BLaER1 treated with 17β-estradiol and CSF1 and Interleukin-3, amounts not matched to agents 10 nM and 100 nM (cell line): ENCODE data around the gene ABTB2.

Experiments
- H3K27ac ChIP-seq, 11 experiments: shearing (Covaris generic); formaldehyde crosslinking; 2 replicates each; pipeline ENCODE4 v1.8.1; 2022
- H3K27me3 ChIP-seq, 11 experiments: shearing (Covaris generic); formaldehyde crosslinking; 2 replicates each; pipeline ENCODE4 v1.8.1; 2022
- H3K36me3 ChIP-seq, 11 experiments: shearing (Covaris generic); formaldehyde crosslinking; 2 replicates each; pipeline ENCODE4 v1.8.1; 2022
- H3K4me1 ChIP-seq, 10 experiments: shearing (Covaris generic); formaldehyde crosslinking; 2 replicates each; pipeline ENCODE4 v1.8.1; 2022
- H3K4me2 ChIP-seq, 11 experiments: shearing (Covaris generic); formaldehyde crosslinking; 2 replicates each; pipeline ENCODE4 v1.8.1; 2022
- H3K4me3 ChIP-seq, 10 experiments: shearing (Covaris generic); formaldehyde crosslinking; 2 replicates each; pipeline ENCODE4 v1.8.1; 2022
- H3K9ac ChIP-seq, 11 experiments: shearing (Covaris generic); formaldehyde crosslinking; 2 replicates each; pipeline ENCODE4 v1.8.1; 2022
- H3K9me3 ChIP-seq, 11 experiments: shearing (Covaris generic); formaldehyde crosslinking; replicated peaks in 1 of 11; 2 replicates each; pipeline ENCODE4 v1.8.1; 2022
- H4K20me1 ChIP-seq, 11 experiments: shearing (Covaris generic); formaldehyde crosslinking; 2 replicates each; pipeline ENCODE4 v1.8.1; 2022
- Cebpa-rat ChIP-seq, 11 experiments: shearing (Covaris generic); IDR thresholded peaks; 2 replicates each; pipeline ENCODE4 v1.8.1; 2022

The ABTB2 gene

DNA sequence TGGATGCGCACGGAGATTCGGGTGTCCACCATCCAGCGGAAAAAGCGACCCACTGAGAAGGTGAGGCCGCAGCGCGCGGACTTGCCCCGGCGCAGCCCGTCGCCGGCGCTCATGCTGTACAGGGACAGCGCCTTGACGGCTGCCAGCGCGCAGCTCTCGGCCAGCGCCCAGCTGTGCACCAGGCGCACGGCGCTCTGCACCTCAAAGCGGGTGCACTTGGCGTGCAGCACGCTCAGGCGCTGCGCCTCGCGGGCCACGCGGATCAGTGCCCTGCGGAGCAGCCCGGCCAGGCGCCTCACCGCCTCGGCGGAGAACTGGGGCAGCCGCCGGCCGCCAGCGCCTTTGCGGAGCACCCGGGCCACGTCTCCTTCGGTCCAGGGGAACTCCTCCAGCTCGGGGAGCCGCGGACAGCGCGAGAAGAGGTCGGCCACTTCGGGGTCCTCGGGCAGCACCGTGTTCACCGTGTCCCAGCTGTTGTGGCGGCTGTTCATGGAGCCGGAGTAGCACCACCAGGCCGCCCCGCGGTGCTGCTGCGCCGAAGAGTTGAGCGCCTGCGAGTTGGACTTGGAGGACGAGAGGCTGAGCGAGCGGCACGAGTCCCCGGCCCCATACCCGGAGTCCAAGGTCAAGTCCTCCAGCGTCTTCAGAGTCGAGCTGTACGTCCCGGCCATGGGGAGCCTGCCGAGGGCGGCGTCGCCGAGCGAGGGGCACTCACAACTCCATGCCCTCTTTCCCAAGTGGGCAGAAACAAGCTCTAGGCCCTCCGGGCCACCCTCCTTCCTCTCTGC, 703 bp downstream of the ABTB2 start:
- no peak for TF ChIP-seq Cebpa-rat (IDR thresholded peaks at IDR 0.05)
- peak overlapping the region; percentile 57 to 77 (median 67) for H3K4me3 ChIP-seq
- H3K27ac ChIP-seq: peak overlapping the region in 4 of 11 experiments; percentile 30 to 68 (median 58); a peak in 7 of 22 replicates
- H3K9ac ChIP-seq: peak overlapping the region; percentile 44 to 78 (median 70); a peak in 20 of 22 replicates
- peak overlapping the region; percentile 92 to 100 (median 100) for H3K4me2 ChIP-seq
- H4K20me1 ChIP-seq: peaks cover 0 to 47% (median 21%) of the 10 kb centered on the region in 11 experiments; a peak in 19 of 22 replicates
- H3K36me3 ChIP-seq: no peaks in the 10 kb centered on the region
- H3K4me1 ChIP-seq: peaks cover 21 to 39% (median 27%) of the 10 kb centered on the region in 10 experiments
- H3K9me3 ChIP-seq: no peaks in the 10 kb centered on the region; a peak in 1 of 22 replicates
- peaks cover 32 to 44% (median 34%) of the 10 kb centered on the region in 11 experiments for H3K27me3 ChIP-seq

GRCh38 chr11:34356576-34356912, 1.3 kb downstream of the ABTB2 start:
- TF ChIP-seq Cebpa-rat (IDR thresholded peaks at IDR 0.05): no peak
- Histone ChIP-seq H3K4me3 (peak overlapping the region; percentile 57 to 77 (median 67)), H3K36me3 (no peaks in the 10 kb centered on the region), H3K4me2 (peak overlapping the region; percentile 92 to 100 (median 100)), H3K4me1 (peaks cover 21 to 39% (median 27%) of the 10 kb centered on the region in 10 experiments), H4K20me1 (peaks cover 0 to 52% (median 21%) of the 10 kb centered on the region in 11 experiments; a peak in 19 of 22 replicates), H3K9me3 (no peaks in the 10 kb centered on the region; a peak in 1 of 22 replicates), H3K27me3 (peaks cover 32 to 44% (median 34%) of the 10 kb centered on the region in 11 experiments), H3K27ac (no peak overlapping the region), H3K9ac (peak overlapping the region in 6 of 11 experiments; percentile 59 to 78 (median 76); a peak in 8 of 22 replicates)

GRCh38 chr11:34356130-34356529, 1.7 kb downstream of the ABTB2 start:
- Histone ChIP-seq H3K4me2 (peak overlapping the region; percentile 92 to 100 (median 100)), H3K4me1 (peaks cover 21 to 39% (median 27%) of the 10 kb centered on the region in 10 experiments), H3K27me3 (peaks cover 32 to 44% (median 34%) of the 10 kb centered on the region in 11 experiments), H3K4me3 (peak overlapping the region in 8 of 10 experiments; percentile 57 to 77 (median 68); a peak in 14 of 20 replicates), H4K20me1 (peaks cover 0 to 56% (median 21%) of the 10 kb centered on the region in 11 experiments; a peak in 19 of 22 replicates), H3K9ac (no peak overlapping the region), H3K36me3 (0 out of 22 replicates have a peak, but pooled peaks cover 0 to under 1% (median 0%) of the 10 kb centered on the region in 11 experiments), H3K27ac (no peak overlapping the region), H3K9me3 (no peaks in the 10 kb centered on the region; a peak in 1 of 22 replicates)
- TF ChIP-seq Cebpa-rat (IDR thresholded peaks at IDR 0.05): no peak

- TF ChIP-seq Cebpa-rat (IDR thresholded peaks at IDR 0.05): no peak
- peaks cover 21 to 39% (median 27%) of the 10 kb centered on the region in 10 experiments for H3K4me1 ChIP-seq
- peaks cover 32 to 44% (median 34%) of the 10 kb centered on the region in 11 experiments for H3K27me3 ChIP-seq
- no peak overlapping the region for H3K9ac ChIP-seq
- H3K4me2 ChIP-seq: peak overlapping the region in 10 of 11 experiments; percentile 92 to 100 (median 100); a peak in 15 of 22 replicates
- no peak overlapping the region for H3K27ac ChIP-seq
- H4K20me1 ChIP-seq: peaks cover 0 to 59% (median 21%) of the 10 kb centered on the region in 11 experiments; a peak in 19 of 22 replicates
- no peaks in the 10 kb centered on the region; a peak in 1 of 22 replicates for H3K9me3 ChIP-seq
- 0 out of 22 replicates have a peak, but pooled peaks cover 0 to 3% (median 0%) of the 10 kb centered on the region in 11 experiments for H3K36me3 ChIP-seq
- peak overlapping the region in 4 of 10 experiments; percentile 57 to 77 (median 70); a peak in 5 of 20 replicates for H3K4me3 ChIP-seq
Observed at GRCh38 chr11:34355726-34356125, 2.1 kb downstream of the ABTB2 start.

DNA sequence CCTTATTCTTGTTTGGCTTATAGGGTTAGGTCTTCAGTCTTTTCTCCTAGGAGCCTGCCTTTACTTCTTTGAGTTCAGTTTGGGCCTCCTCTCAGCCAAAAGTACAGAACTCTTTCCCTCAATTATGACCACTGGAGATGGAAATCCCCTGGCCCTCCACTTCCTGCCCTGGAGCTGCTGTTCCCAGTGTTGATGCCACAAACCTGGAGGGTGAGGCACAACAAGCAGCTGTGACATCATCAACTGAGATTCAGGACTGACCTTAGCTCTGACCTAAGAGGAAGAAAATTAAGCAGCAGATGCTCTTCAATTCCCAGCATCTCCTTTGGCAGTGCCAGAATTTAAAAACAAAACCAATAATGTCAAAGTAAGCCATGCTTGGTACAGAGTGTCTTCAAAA, 3.0 kb downstream of the ABTB2 start:
- peaks cover 32 to 44% (median 34%) of the 10 kb centered on the region in 11 experiments for H3K27me3 ChIP-seq
- peak overlapping the region in 3 of 11 experiments; percentile 23 to 100 (median 100); a peak in 4 of 22 replicates for H3K4me2 ChIP-seq
- TF ChIP-seq Cebpa-rat (IDR thresholded peaks at IDR 0.05): no peak
- 0 out of 22 replicates have a peak, but pooled peaks cover 0 to 3% (median 0%) of the 10 kb centered on the region in 11 experiments for H3K36me3 ChIP-seq
- no peak overlapping the region for H3K4me3 ChIP-seq
- no peak overlapping the region for H3K27ac ChIP-seq
- peaks cover 21 to 39% (median 28%) of the 10 kb centered on the region in 10 experiments for H3K4me1 ChIP-seq
- peaks cover 0 to 67% (median 21%) of the 10 kb centered on the region in 11 experiments; a peak in 19 of 22 replicates for H4K20me1 ChIP-seq
- H3K9me3 ChIP-seq: no peaks in the 10 kb centered on the region; a peak in 1 of 22 replicates
- no peak overlapping the region for H3K9ac ChIP-seq

GRCh38 chr11:34353881-34354280, 3.9 kb downstream of the ABTB2 start:
- Histone ChIP-seq H3K9me3 (no peaks in the 10 kb centered on the region; a peak in 1 of 22 replicates), H3K4me2 (no peak overlapping the region), H3K4me3 (no peak overlapping the region), H3K4me1 (peaks cover 21 to 43% (median 33%) of the 10 kb centered on the region in 10 experiments), H3K9ac (no peak overlapping the region), H3K36me3 (0 out of 22 replicates have a peak, but pooled peaks cover 0 to 3% (median 0%) of the 10 kb centered on the region in 11 experiments), H4K20me1 (peaks cover 0 to 69% (median 21%) of the 10 kb centered on the region in 11 experiments; a peak in 19 of 22 replicates), H3K27ac (no peak overlapping the region), H3K27me3 (peaks cover 32 to 44% (median 34%) of the 10 kb centered on the region in 11 experiments)
- no peak for TF ChIP-seq Cebpa-rat (IDR thresholded peaks at IDR 0.05)

GRCh38 chr11:34351687-34352469, 5.9 kb downstream of the ABTB2 start:
- H3K27me3 ChIP-seq: peaks cover 24 to 34% (median 25%) of the 10 kb centered on the region in 11 experiments
- H3K9me3 ChIP-seq: no peaks in the 10 kb centered on the region; a peak in 1 of 22 replicates
- no peak overlapping the region for H3K4me3 ChIP-seq
- H3K36me3 ChIP-seq: 0 out of 22 replicates have a peak, but pooled peaks cover 0 to 3% (median 0%) of the 10 kb centered on the region in 11 experiments
- peaks cover 15 to 35% (median 28%) of the 10 kb centered on the region in 10 experiments for H3K4me1 ChIP-seq
- H4K20me1 ChIP-seq: peaks cover 0 to 65% (median 13%) of the 10 kb centered on the region in 11 experiments; a peak in 19 of 22 replicates
- TF ChIP-seq Cebpa-rat (IDR thresholded peaks at IDR 0.05): no peak
- no peak overlapping the region for H3K9ac ChIP-seq
- H3K4me2 ChIP-seq: no peak overlapping the region
- H3K27ac ChIP-seq: no peak overlapping the region

DNA sequence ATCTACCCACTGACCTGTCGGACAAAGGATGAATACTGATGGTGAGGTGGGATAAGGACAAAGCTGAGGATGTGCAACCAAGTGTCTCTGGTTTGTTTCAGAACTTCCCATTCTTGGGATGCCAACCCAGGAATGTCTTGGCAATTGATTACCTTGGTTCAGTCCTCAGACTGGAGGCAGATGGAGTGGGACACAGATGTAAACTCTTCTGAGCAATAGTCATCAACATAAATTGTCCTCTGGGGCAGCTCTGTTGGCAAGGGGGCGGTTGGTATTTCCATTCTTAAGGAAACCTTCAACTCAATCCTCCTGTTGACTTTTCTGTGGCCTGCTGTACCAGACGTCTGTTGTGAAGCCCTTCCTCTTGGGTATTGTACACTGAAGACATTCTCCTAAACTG, 6.8 kb downstream of the ABTB2 start:
- Histone ChIP-seq H3K4me2 (no peak overlapping the region), H3K36me3 (0 out of 22 replicates have a peak, but pooled peaks cover 0 to 3% (median 0%) of the 10 kb centered on the region in 11 experiments), H3K4me1 (peaks cover 14 to 35% (median 28%) of the 10 kb centered on the region in 10 experiments)

More for the DNA sequence above, 6.8 kb downstream of the ABTB2 start:
- Histone ChIP-seq H3K9me3 (no peaks in the 10 kb centered on the region; a peak in 1 of 22 replicates), H3K9ac (no peak overlapping the region), H3K27me3 (peaks cover 16 to 26% (median 17%) of the 10 kb centered on the region in 11 experiments), H3K27ac (no peak overlapping the region), H3K4me3 (no peak overlapping the region), H4K20me1 (peaks cover 0 to 59% (median 5%) of the 10 kb centered on the region in 11 experiments; a peak in 15 of 22 replicates)
- TF ChIP-seq Cebpa-rat (IDR thresholded peaks at IDR 0.05): no peak
